Thyroid gland (tissue), 4 donors: ENCODE results near the gene ATXN1L. TPM values are rescaled to one million over a fixed set of nuclear protein-coding genes. Genes with fewer than 3 reads are reported as not detected.
"Not testable (repeated sequence)": the region's sequence is repeated elsewhere in the genome, so short reads cannot be mapped to it uniquely, and the experiment has no call there.

ENCODE experiments used
- DNase-seq, 2 donors: peaks; one replicate each; pipeline ENCODE4 v3.0.0-alpha.2; 2019
- H3K27ac ChIP-seq, 3 donors: fragments of 200-600 bp; sonication (generic); 1 replicate in 2 of 3; 2 replicates in 1 of 3; pipeline ENCODE4 v1.5.1; 2016 to 2019; ENCODE audit warnings: mild to moderate bottlenecking in 1 of 3, moderate library complexity in 1 of 3
- H3K27me3 ChIP-seq: fragments of 200-600 bp; sonication (generic); one replicate; pipeline ENCODE4 v1.5.1; 2019
- H3K36me3 ChIP-seq, 2 donors: fragments of 200-600 bp; sonication (generic); one replicate each; pipeline ENCODE4 v1.5.1; 2016 to 2019
- H3K4me1 ChIP-seq, 2 donors: fragments of 200-600 bp; sonication (generic); one replicate each; pipeline ENCODE4 v1.5.1; 2017 to 2019
- H3K4me3 ChIP-seq, 3 donors: fragments of 200-600 bp; sonication (generic); replicated peaks in 1 of 3; 1 replicate in 2 of 3; 2 replicates in 1 of 3; pipeline ENCODE4 v1.5.1; 2016; ENCODE audit warnings: mild to moderate bottlenecking in 1 of 3
- H3K9me3 ChIP-seq: fragments of 200-600 bp; sonication (generic); one replicate; pipeline ENCODE4 v1.5.1; 2017
- POLR2A ChIP-seq, 2 donors: fragments of 450-650 bp; IDR thresholded peaks; one replicate each; pipeline ENCODE4 v1.6.1; 2017; ENCODE audit warnings: antibody characterized with exemption in 2 of 2, mild to moderate bottlenecking in 2 of 2, moderate library complexity in 1 of 2
- WGBS, 2 donors: methylation state at CpG; one replicate each; pipeline ENCODE4 v1.1.5; 2017; 5-methylcytosine and 5-hydroxymethylcytosine counted together
- intact Hi-C: fragments of 100-400 bp; cut with DNase I; formaldehyde crosslinking; loops from one replicate; pipeline ENCODE4 v1.15.1; 2023
- total RNA-seq, 4 donors: library from RNA; depleted of rRNA; stranded (reverse); fragments of >200 nt; gene quantifications; one replicate each; pipeline ENCODE4 v1.2.3, GENCODE V29; 2016
- TF ChIP-seq, protein P1 (sequence below), 6 experiments: fragments of 200-600 bp in 3 of 6; fragments of 450-650 bp in 3 of 6; sonication (generic) in 3 of 6; IDR thresholded peaks; one replicate each; pipeline ENCODE4 v1.5.1; 2016 to 2019; ENCODE audit warnings: antibody characterized with exemption in 6 of 6, mild to moderate bottlenecking in 2 of 6, inconsistent platforms in 1 of 6, moderate library complexity in 1 of 6

The ATXN1L gene
- total RNA-seq, 4 donors from 2014 or later: 23.2 to 39.4 (median 27.1) TPM

DNA sequence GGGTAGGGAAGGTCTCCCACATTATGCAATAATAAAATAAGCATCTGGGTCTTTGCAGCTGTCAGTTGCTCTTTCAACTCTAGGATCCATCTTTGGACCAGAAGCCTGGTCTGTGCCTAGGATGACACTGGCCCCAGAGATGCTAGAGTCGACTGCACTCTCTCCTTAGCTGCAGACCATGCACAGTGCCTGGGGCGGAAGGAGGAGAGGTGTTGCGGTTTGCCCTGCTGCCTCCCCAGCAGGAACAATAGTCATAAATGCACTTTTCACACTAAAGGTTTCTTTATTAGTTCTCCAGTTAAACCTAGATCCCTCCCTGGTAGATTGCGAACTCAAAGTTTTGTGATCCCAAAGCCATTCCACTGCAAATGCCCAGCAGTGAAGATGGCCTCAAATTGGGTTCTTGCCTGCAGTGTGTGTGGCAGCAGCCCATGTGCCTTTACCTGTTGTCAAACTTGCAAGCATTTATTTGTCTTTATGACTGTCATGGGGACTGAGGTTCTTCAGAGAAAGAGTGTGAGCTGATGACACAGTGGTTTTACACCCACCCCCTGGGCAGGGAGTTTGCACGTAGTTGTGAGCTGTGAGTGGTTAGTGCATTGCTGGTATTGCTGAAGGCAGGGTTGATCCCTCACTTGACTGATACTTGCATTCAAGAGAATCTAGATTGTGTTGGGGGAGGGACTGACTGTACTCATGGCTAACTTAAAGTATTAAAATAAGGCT, 10.3 kb downstream of the ATXN1L start:
- WGBS, 2 donors: 87 to 90% methylated on average over 5 of the region's 5 CpGs
- DNase-seq: no peak
- Histone ChIP-seq H3K27me3 (no peaks in the 10 kb centered on the region), H3K27ac (no peak overlapping the region), H3K36me3 (peaks cover 19 to 22% of the 10 kb centered on the region in 2 donors), H3K4me1 (no peaks in the 10 kb centered on the region), H3K9me3 (no peaks in the 10 kb centered on the region), H3K4me3 (no peak overlapping the region)
- intact Hi-C loops: no loop called here
- TF ChIP-seq, protein P1, sequence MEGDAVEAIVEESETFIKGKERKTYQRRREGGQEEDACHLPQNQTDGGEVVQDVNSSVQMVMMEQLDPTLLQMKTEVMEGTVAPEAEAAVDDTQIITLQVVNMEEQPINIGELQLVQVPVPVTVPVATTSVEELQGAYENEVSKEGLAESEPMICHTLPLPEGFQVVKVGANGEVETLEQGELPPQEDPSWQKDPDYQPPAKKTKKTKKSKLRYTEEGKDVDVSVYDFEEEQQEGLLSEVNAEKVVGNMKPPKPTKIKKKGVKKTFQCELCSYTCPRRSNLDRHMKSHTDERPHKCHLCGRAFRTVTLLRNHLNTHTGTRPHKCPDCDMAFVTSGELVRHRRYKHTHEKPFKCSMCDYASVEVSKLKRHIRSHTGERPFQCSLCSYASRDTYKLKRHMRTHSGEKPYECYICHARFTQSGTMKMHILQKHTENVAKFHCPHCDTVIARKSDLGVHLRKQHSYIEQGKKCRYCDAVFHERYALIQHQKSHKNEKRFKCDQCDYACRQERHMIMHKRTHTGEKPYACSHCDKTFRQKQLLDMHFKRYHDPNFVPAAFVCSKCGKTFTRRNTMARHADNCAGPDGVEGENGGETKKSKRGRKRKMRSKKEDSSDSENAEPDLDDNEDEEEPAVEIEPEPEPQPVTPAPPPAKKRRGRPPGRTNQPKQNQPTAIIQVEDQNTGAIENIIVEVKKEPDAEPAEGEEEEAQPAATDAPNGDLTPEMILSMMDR (IDR thresholded peaks at IDR 0.05): no peak

DNA sequence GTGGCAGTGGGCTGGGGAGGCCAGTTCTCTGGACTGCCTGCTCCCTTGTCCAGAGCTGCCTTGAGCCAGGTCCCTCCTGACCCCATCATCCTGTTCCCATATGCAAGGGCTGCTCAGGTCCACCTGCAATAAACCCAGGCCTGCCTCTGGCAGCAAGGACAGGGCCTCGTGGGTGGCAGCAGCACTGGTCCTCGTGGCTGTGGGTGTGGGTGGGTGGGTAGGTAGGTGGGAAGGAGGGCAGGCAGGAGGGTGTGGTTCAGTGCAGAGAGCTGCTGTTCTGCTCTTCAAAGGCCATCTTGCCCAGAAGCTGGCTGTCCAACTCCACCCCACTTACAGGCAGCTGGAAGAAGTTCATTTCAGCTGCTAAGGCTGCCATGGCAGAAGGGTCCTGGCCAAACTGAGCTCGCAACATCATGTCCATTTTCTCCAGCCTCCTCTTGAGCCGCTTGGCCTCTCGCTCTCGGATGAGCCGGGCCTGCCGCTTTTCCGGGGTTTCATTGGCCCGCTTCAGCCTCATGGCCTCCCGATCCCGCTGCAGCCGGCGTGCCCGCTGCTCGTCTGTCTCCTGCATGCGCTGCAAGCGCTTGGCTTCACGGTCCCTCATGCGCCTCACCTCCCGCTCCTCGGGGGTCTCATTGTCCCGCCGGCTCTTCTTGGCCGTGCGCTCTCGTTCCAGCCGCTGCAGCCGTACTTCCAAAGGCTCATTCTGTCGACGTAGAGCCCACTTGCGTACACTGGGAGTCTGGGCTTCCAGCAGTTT, 14.2 kb downstream of the ATXN1L start:
- H3K4me3 ChIP-seq: no peak overlapping the region
- intact Hi-C loops: no loop called here
- H3K9me3 ChIP-seq: no peaks in the 10 kb centered on the region
- no peaks in the 10 kb centered on the region for H3K27me3 ChIP-seq
- peaks cover 34 to 40% of the 10 kb centered on the region in 2 donors for H3K36me3 ChIP-seq
- TF ChIP-seq, protein P1 (IDR thresholded peaks at IDR 0.05): no peak
- no peak for TF ChIP-seq POLR2A (IDR thresholded peaks at IDR 0.05)
- no peak overlapping the region for H3K27ac ChIP-seq
- WGBS, 2 donors: 92 to 94% methylated on average over 31 to 32 of the region's 32 CpGs
- DNase-seq: no peak
- H3K4me1 ChIP-seq: no peaks in the 10 kb centered on the region

DNA sequence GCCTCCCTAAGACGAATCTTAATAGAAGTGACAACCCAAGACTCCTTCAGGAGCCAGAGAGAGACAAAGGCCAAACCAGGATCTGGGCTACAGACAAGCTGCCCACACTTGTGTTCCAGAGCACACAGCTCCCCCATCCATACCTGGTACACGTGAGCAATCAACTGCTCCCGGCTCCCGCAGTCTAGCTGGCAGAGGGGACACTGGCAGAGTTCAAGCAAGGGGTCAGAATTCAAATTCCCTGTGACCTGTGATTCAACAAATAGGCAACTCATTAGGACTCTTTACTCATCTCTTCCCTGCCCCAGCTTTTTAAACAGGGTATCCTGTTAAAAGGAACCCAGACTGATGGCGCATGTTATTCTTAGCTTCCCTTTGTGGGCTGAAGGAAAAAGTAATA, 18.2 kb downstream of the ATXN1L start:
- H3K9me3 ChIP-seq: no peaks in the 10 kb centered on the region
- no peaks in the 10 kb centered on the region for H3K27me3 ChIP-seq
- TF ChIP-seq, protein P1 (IDR thresholded peaks at IDR 0.05): no peak
- TF ChIP-seq POLR2A (IDR thresholded peaks at IDR 0.05): no peak
- DNase-seq: no peak
- H3K4me1 ChIP-seq: no peaks in the 10 kb centered on the region
- WGBS, 2 donors: 98 to 100% methylated on average over 5 of the region's 5 CpGs
- no peak overlapping the region for H3K4me3 ChIP-seq
- intact Hi-C loops: no loop called here
- peaks cover 38 to 40% of the 10 kb centered on the region in 2 donors for H3K36me3 ChIP-seq
- no peak overlapping the region for H3K27ac ChIP-seq

DNA sequence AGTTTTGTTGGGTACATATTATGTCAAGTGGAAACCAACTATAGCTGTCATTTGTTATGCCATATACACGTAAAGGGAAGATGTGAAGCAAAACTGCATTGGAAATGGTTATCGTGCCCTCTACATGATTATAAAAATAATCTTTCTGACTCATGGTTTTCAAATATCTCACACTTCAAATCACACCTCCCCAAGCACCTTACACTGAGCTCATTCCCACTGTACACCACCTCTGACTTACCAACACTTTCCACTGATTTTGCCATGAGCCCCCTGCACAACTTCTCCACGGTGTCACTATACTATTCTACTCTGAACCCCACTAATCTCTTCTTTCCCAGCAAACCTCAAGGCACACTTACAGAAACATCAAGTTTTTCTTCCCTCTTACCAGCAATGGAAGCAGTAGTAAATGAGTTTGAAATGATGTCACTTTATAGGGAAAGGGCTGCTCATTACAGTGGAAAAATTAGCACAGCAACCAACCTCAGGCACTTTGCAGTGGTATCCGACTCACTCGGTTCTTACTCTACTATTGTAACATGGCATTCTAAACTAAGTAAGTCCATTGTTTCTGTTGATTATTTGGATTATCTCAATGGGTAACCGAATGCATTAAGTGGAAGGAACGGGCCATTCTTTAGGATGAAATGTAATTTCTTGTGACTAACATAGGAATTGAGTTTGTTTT, 19.5 kb downstream of the ATXN1L start:
- intact Hi-C loops: no loop called here
- H3K36me3 ChIP-seq: peaks cover 27 to 32% of the 10 kb centered on the region in 2 donors
- TF ChIP-seq, protein P1 (IDR thresholded peaks at IDR 0.05): no peak
- no peak for TF ChIP-seq POLR2A (IDR thresholded peaks at IDR 0.05)
- 79 to 91% methylated on average over 7 of the region's 7 CpGs for WGBS, 2 donors
- no peaks in the 10 kb centered on the region for H3K4me1 ChIP-seq
- no peak overlapping the region for H3K4me3 ChIP-seq
- no peaks in the 10 kb centered on the region for H3K27me3 ChIP-seq
- H3K9me3 ChIP-seq: no peaks in the 10 kb centered on the region
- H3K27ac ChIP-seq: no peak overlapping the region
- DNase-seq: no peak

DNA sequence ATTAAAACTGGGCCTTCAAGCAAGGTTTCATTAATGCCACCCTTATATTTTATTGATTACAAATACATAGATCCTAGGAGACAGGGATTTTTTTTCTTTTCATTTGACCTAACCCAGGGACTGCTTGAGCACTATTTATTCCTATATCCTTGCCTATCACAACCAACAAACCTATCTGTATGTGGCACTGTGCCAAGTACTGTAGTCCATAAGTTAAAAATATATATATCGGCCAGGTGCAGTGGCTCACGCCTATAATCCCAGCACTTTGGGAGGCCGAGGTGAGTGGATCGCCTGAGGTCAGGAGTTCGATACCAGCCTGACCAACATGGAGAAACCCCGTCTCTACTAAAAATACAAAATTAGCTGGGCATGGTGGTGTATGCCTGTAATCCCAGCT, 21.4 kb downstream of the ATXN1L start:
- H3K27ac ChIP-seq, H3K9me3 ChIP-seq, H3K27me3 ChIP-seq, DNase-seq, H3K4me1 ChIP-seq, intact Hi-C loops, H3K4me3 ChIP-seq: not testable (repeated sequence)
- H3K36me3 ChIP-seq: peaks cover 16 to 19% of the 10 kb centered on the region in 2 donors
- 92 to 98% methylated on average over 6 of the region's 6 CpGs for WGBS, 2 donors
